ENCODE measurements around the gene UBASH3A.

GRCh38 chr21:42411891-42412635, 8.4 kb downstream of the UBASH3A start:
- no peak for TF ChIP-seq CTCF (IDR thresholded peaks at IDR 0.05)
- no peak for TF ChIP-seq POLR2A (IDR thresholded peaks at IDR 0.05)
